Measurements from ENCODE around the gene RASSF1. TPM values are rescaled to one million over a fixed set of nuclear protein-coding genes. Genes with fewer than 3 reads are reported as not detected.

Gene RASSF1
- total RNA-seq, 4 donors from 2014 or later, result 33.9 to 63.3 (median 39.7) TPM

DNA sequence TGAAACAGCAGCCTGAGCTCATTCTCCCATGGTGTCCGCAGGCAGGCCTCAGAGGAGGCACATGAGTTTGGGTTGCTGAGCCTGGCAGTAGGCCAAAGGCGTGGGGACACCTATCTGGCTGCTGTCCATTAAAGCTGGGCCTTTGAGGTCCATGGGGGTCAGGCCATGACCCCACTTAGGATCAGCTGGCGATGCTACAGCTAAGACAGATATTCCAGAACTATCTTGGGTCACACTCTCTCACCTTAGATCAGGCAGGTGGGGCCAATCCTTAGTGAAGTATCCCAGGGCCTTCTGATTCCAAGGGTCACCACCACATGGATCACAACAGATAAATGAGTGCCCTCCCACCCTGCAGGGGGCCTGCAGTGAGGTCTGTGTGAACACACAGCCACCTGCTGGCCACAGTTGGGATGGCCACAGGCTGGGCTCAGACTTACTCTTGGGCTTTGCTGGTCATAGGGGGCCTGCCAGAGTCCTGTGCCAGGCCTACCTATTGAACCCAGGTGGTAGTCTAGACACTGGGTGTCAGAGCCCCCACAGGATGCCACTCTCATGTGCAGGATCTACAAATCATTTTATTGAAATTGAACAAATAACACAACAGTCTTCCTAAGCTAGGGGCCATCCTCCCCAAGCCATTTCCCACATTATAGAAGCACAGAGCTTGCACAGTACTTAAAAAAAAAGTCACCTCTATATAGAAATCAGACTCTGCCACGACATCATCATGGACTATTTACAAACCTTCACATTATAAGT lies 16.1 kb downstream of the RASSF1 start:
- Histone ChIP-seq H3K27ac (peak overlapping the region; percentile 96), H3K36me3 (peaks cover 20% of the 10 kb centered on the region), H3K4me3 (no peak overlapping the region), H3K27me3 (no peaks in the 10 kb centered on the region), H3K9me3 (no peaks in the 10 kb centered on the region), H3K4me1 (peaks cover 74% of the 10 kb centered on the region)
- DNase-seq (ENCODE audit: low spot score in 2 of 2), result peak in 1 of 2 donors; percentile 82
- TF ChIP-seq, protein P1, sequence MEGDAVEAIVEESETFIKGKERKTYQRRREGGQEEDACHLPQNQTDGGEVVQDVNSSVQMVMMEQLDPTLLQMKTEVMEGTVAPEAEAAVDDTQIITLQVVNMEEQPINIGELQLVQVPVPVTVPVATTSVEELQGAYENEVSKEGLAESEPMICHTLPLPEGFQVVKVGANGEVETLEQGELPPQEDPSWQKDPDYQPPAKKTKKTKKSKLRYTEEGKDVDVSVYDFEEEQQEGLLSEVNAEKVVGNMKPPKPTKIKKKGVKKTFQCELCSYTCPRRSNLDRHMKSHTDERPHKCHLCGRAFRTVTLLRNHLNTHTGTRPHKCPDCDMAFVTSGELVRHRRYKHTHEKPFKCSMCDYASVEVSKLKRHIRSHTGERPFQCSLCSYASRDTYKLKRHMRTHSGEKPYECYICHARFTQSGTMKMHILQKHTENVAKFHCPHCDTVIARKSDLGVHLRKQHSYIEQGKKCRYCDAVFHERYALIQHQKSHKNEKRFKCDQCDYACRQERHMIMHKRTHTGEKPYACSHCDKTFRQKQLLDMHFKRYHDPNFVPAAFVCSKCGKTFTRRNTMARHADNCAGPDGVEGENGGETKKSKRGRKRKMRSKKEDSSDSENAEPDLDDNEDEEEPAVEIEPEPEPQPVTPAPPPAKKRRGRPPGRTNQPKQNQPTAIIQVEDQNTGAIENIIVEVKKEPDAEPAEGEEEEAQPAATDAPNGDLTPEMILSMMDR (IDR thresholded peaks at IDR 0.05), result peak; percentile 66 to 89
- TF ChIP-seq EP300 (IDR thresholded peaks at IDR 0.05), result no peak
- 12% methylated on average over 1 of the region's 4 CpGs for WGBS

GRCh38 chr3:50323614-50324199 lies 16.9 kb downstream of the RASSF1 start:
- H3K27ac ChIP-seq, result peak overlapping the region; percentile 96
- peak in 1 of 3 donors; percentile 72 for TF ChIP-seq POLR2AphosphoS5 (IDR thresholded peaks at IDR 0.05)
- TF ChIP-seq, protein P1 (IDR thresholded peaks at IDR 0.05), result no peak
- no peak for TF ChIP-seq EP300 (IDR thresholded peaks at IDR 0.05)
- H3K4me3 ChIP-seq, result no peak overlapping the region
- no peaks in the 10 kb centered on the region for H3K9me3 ChIP-seq
- 58% methylated on average over 5 of the region's 5 CpGs for WGBS
- peaks cover 78% of the 10 kb centered on the region for H3K4me1 ChIP-seq
- H3K36me3 ChIP-seq, result peaks cover 21% of the 10 kb centered on the region
- H3K27me3 ChIP-seq, result no peaks in the 10 kb centered on the region
- no peak for DNase-seq (ENCODE audit: low spot score in 2 of 2)

- Histone ChIP-seq H3K27ac (peak overlapping the region; percentile 96), H3K36me3 (peaks cover 27% of the 10 kb centered on the region), H3K4me3 (peak overlapping the region; percentile 93), H3K4me1 (peaks cover 79% of the 10 kb centered on the region), H3K27me3 (no peaks in the 10 kb centered on the region), H3K9me3 (no peaks in the 10 kb centered on the region)
- 31% methylated on average over 4 of the region's 4 CpGs for WGBS
- no peak for DNase-seq (ENCODE audit: low spot score in 2 of 2)
- TF ChIP-seq, protein P1 (IDR thresholded peaks at IDR 0.05), result no peak
- TF ChIP-seq EP300 (IDR thresholded peaks at IDR 0.05), result no peak
- TF ChIP-seq POLR2AphosphoS5 (IDR thresholded peaks at IDR 0.05), result no peak
- no peak for TF ChIP-seq POLR2A (IDR thresholded peaks at IDR 0.05)
Measured at GRCh38 chr3:50323092-50323600, 17.5 kb downstream of the RASSF1 start.

GRCh38 chr3:50322386-50323091 lies 18.1 kb downstream of the RASSF1 start, which contains the start of gene HYAL2:
Gene HYAL2, minus strand, starts transcription at chr3:50322745. Its CDS starts 2,256 bp downstream, at chr3:50320489.
- Histone ChIP-seq H3K27ac (peak within 1 kb of the TSS; percentile 96), H3K36me3 (peaks cover 31% of the 10 kb centered on the region), H3K27me3 (no peaks in the 10 kb centered on the region), H3K4me1 (peaks cover 84% of the 10 kb centered on the region), H3K9me3 (no peaks in the 10 kb centered on the region), H3K4me3 (peak within 1 kb of the TSS; percentile 93)
- WGBS, result 44% methylated on average over 16 of the region's 31 CpGs
- DNase-seq (ENCODE audit: low spot score in 2 of 2), result no peak
- TF ChIP-seq EP300 (IDR thresholded peaks at IDR 0.05), result no peak
- peak in 2 of 3 donors; percentile 24 to 30 for TF ChIP-seq POLR2AphosphoS5 (IDR thresholded peaks at IDR 0.05)
- TF ChIP-seq, protein P1 (IDR thresholded peaks at IDR 0.05), result no peak

GRCh38 chr3:50322115-50322385 lies 18.6 kb downstream of the RASSF1 start:
- H3K4me3 ChIP-seq, result peak overlapping the region; percentile 93
- peaks cover 84% of the 10 kb centered on the region for H3K4me1 ChIP-seq

More at GRCh38 chr3:50322115-50322385, 18.6 kb downstream of the RASSF1 start:
- DNase-seq (ENCODE audit: low spot score in 2 of 2), result no peak
- Histone ChIP-seq H3K9me3 (no peaks in the 10 kb centered on the region), H3K27me3 (no peaks in the 10 kb centered on the region), H3K36me3 (peaks cover 31% of the 10 kb centered on the region), H3K27ac (peak overlapping the region; percentile 96)
- WGBS, result 30% methylated on average over 2 of the region's 14 CpGs
- TF ChIP-seq, protein P1 (IDR thresholded peaks at IDR 0.05), result no peak
- TF ChIP-seq POLR2A (IDR thresholded peaks at IDR 0.05) (no peak), POLR2AphosphoS5 (IDR thresholded peaks at IDR 0.05) (no peak), EP300 (IDR thresholded peaks at IDR 0.05) (no peak)

All from suprapubic skin (tissue), 4 donors.